ENCODE data around the gene TSEN34.
"Not testable (repeated sequence)": the region's sequence is repeated elsewhere in the genome, so short reads cannot be mapped to it uniquely, and the experiment has no call there.

Gene TSEN34

GRCh38 chr19:54156490-54156889 lies 34.6 kb upstream of the TSEN34 start:
- DNase-seq (ENCODE audit: low spot score in 2 of 2) (no peak), ATAC-seq (no peak)
- peaks cover 88% of the 10 kb centered on the region for H3K36me3 Mint-ChIP-seq
- peaks cover 62% of the 10 kb centered on the region for H3K4me1 Mint-ChIP-seq
- H3K4me3 Mint-ChIP-seq, result peak overlapping the region; percentile 14
- no peaks in the 10 kb centered on the region for H3K9me3 Mint-ChIP-seq
- H3K27ac Mint-ChIP-seq, result peak overlapping the region; percentile 67

- Mint-ChIP-seq H3K27ac (peak overlapping the region; percentile 67), H3K4me3 (peak overlapping the region; percentile 14), H3K9me3 (no peaks in the 10 kb centered on the region), H3K4me1 (peaks cover 65% of the 10 kb centered on the region), H3K36me3 (peaks cover 84% of the 10 kb centered on the region)
- ATAC-seq, result no peak
- no peak for DNase-seq (ENCODE audit: low spot score in 2 of 2)
Observed at GRCh38 chr19:54156953-54157352, 34.2 kb upstream of the TSEN34 start.

GRCh38 chr19:54158812-54159351 lies 32.2 kb upstream of the TSEN34 start:
- Mint-ChIP-seq H3K36me3 (peaks cover 64% of the 10 kb centered on the region), H3K4me3 (peak overlapping the region; percentile 91), H3K4me1 (peaks cover 68% of the 10 kb centered on the region), H3K27ac (peak overlapping the region; percentile 93), H3K9me3 (no peaks in the 10 kb centered on the region)
- no peak for ATAC-seq
- DNase-seq (ENCODE audit: low spot score in 2 of 2), result peak in 1 of 2 donors; percentile 68

GRCh38 chr19:54159352-54160181 lies 31.5 kb upstream of the TSEN34 start, which contains the start of gene LENG1:
LENG1 (minus strand) TSS chr19:54159721; CDS start chr19:54159695, 26 bp downstream.
- Mint-ChIP-seq H3K4me1 (peaks cover 68% of the 10 kb centered on the region), H3K4me3 (peak within 1 kb of the TSS; percentile 91), H3K9me3 (no peaks in the 10 kb centered on the region), H3K36me3 (peaks cover 58% of the 10 kb centered on the region), H3K27ac (peak within 1 kb of the TSS; percentile 93)
- peak; percentile 95 for ATAC-seq
- DNase-seq (ENCODE audit: low spot score in 2 of 2), result peak; percentile 85 to 97

- DNase-seq (ENCODE audit: low spot score in 2 of 2) (no peak), ATAC-seq (no peak)
- H3K4me3 Mint-ChIP-seq, result peak overlapping the region; percentile 91
- H3K27ac Mint-ChIP-seq, result peak overlapping the region; percentile 93
- H3K36me3 Mint-ChIP-seq, result peaks cover 50% of the 10 kb centered on the region
- H3K9me3 Mint-ChIP-seq, result no peaks in the 10 kb centered on the region
- H3K4me1 Mint-ChIP-seq, result peaks cover 69% of the 10 kb centered on the region
Observed at GRCh38 chr19:54160182-54160811, 30.8 kb upstream of the TSEN34 start.

GRCh38 chr19:54160854-54161253 lies 30.3 kb upstream of the TSEN34 start:
- Mint-ChIP-seq H3K4me1 (peaks cover 69% of the 10 kb centered on the region), H3K36me3 (peaks cover 45% of the 10 kb centered on the region), H3K4me3 (peak overlapping the region; percentile 91), H3K9me3 (no peaks in the 10 kb centered on the region), H3K27ac (peak overlapping the region; percentile 93)
- DNase-seq (ENCODE audit: low spot score in 2 of 2) (no peak), ATAC-seq (no peak)

GRCh38 chr19:54162241-54162805 lies 28.8 kb upstream of the TSEN34 start:
- DNase-seq (ENCODE audit: low spot score in 2 of 2) (peak; percentile 63 to 86), ATAC-seq (peak; percentile 19)
- Mint-ChIP-seq H3K36me3 (peaks cover 30% of the 10 kb centered on the region), H3K4me1 (peaks cover 63% of the 10 kb centered on the region), H3K27ac (peak overlapping the region; percentile 61), H3K4me3 (peak overlapping the region; percentile 91), H3K9me3 (no peaks in the 10 kb centered on the region)

- peak overlapping the region; percentile 61 for H3K27ac Mint-ChIP-seq
- H3K9me3 Mint-ChIP-seq, result no peaks in the 10 kb centered on the region
- peaks cover 64% of the 10 kb centered on the region for H3K4me1 Mint-ChIP-seq
- H3K36me3 Mint-ChIP-seq, result peaks cover 24% of the 10 kb centered on the region
- ATAC-seq, result no peak
- H3K4me3 Mint-ChIP-seq, result peak overlapping the region; percentile 91
- no peak for DNase-seq (ENCODE audit: low spot score in 2 of 2)
Observed at GRCh38 chr19:54162884-54163283, 28.2 kb upstream of the TSEN34 start.

- peak; percentile 72 to 77 for DNase-seq (ENCODE audit: low spot score in 2 of 2)
- peaks cover 56% of the 10 kb centered on the region for H3K4me1 Mint-ChIP-seq
Observed at GRCh38 chr19:54164369-54165068, 26.6 kb upstream of the TSEN34 start.

GRCh38 chr19:54165222-54165621 lies 25.9 kb upstream of the TSEN34 start:
- Mint-ChIP-seq H3K4me3 (peak overlapping the region; percentile 91), H3K4me1 (peaks cover 51% of the 10 kb centered on the region), H3K36me3 (peaks cover 7% of the 10 kb centered on the region), H3K27ac (no peak overlapping the region), H3K9me3 (no peaks in the 10 kb centered on the region)
- ATAC-seq, result no peak
- DNase-seq (ENCODE audit: low spot score in 2 of 2), result no peak

More at GRCh38 chr19:54164369-54165068, 26.6 kb upstream of the TSEN34 start:
- Mint-ChIP-seq H3K36me3 (peaks cover 8% of the 10 kb centered on the region), H3K27ac (peak overlapping the region; percentile 63), H3K4me3 (peak overlapping the region; percentile 91), H3K9me3 (no peaks in the 10 kb centered on the region)
- peak; percentile 9 for ATAC-seq

GRCh38 chr19:54168174-54168917 lies 22.8 kb upstream of the TSEN34 start:
- peaks cover 12% of the 10 kb centered on the region for H3K36me3 Mint-ChIP-seq
- H3K27ac Mint-ChIP-seq, result no peak overlapping the region
- no peaks in the 10 kb centered on the region for H3K9me3 Mint-ChIP-seq
- peaks cover 26% of the 10 kb centered on the region for H3K4me1 Mint-ChIP-seq
- DNase-seq (ENCODE audit: low spot score in 2 of 2) (peak; percentile 95), ATAC-seq (peak; percentile 89)
- H3K4me3 Mint-ChIP-seq, result peak overlapping the region; percentile 19

- peak overlapping the region; percentile 48 for H3K27ac Mint-ChIP-seq
- peaks cover 12% of the 10 kb centered on the region for H3K36me3 Mint-ChIP-seq
- peaks cover 21% of the 10 kb centered on the region for H3K4me1 Mint-ChIP-seq
- no peak for DNase-seq (ENCODE audit: low spot score in 2 of 2)
- no peak for ATAC-seq
- no peaks in the 10 kb centered on the region for H3K9me3 Mint-ChIP-seq
- H3K4me3 Mint-ChIP-seq, result no peak overlapping the region
Observed at GRCh38 chr19:54169149-54169740, 21.9 kb upstream of the TSEN34 start.

GRCh38 chr19:54171736-54172431 lies 19.2 kb upstream of the TSEN34 start:
- peaks cover 30% of the 10 kb centered on the region for H3K36me3 Mint-ChIP-seq
- not testable (repeated sequence) for H3K9me3 Mint-ChIP-seq; H3K4me3 Mint-ChIP-seq; ATAC-seq; DNase-seq (ENCODE audit: low spot score in 2 of 2)
- peak overlapping the region; percentile 27 for H3K27ac Mint-ChIP-seq
- H3K4me1 Mint-ChIP-seq, result peaks cover 11% of the 10 kb centered on the region

All from stimulated activated effector memory CD8-positive, alpha-beta T cell treated with anti-CD3 and anti-CD28 coated beads, Interleukin-12 subunit alpha, Interleukin-12 subunit beta, amount 100 ng/mL, for 72 hours (primary cell).